B cell (primary cell): Measurements from ENCODE around the gene ATG13.

Experiments
- CTCF ChIP-seq: fragments of 200-600 bp; IDR thresholded peaks from one replicate; pipeline ENCODE4 v1.8.0; 2022; ENCODE audit warnings: antibody characterized with exemption, mild to moderate bottlenecking
- EZH2 ChIP-seq: IDR thresholded peaks from 2 replicates; pipeline ENCODE4 v1.6.1; 2012; ENCODE audit warnings: borderline replicate concordance, low read depth, mild to moderate bottlenecking, moderate library complexity, low read length; ENCODE audit not compliant: insufficient read depth, poor library complexity, severe bottlenecking

GRCh38 chr11:46643531-46643930, 26.2 kb downstream of the ATG13 start:
- no peak for TF ChIP-seq EZH2
- TF ChIP-seq CTCF = no peak
